GM21381 (cell line): Measurements from ENCODE around the gene SLC25A23.
"Not testable (repeated sequence)": the region's sequence is repeated elsewhere in the genome, so short reads cannot be mapped to it uniquely, and the experiment has no call there.

Source experiments
- ATAC-seq: cut with Tn5 transposase; IDR thresholded peaks from one replicate; pipeline ENCODE4 v1.9.1; 2021; ENCODE audit warnings: mild to moderate bottlenecking, moderate library complexity; ENCODE audit not compliant: unreplicated experiment

SLC25A23 gene

DNA sequence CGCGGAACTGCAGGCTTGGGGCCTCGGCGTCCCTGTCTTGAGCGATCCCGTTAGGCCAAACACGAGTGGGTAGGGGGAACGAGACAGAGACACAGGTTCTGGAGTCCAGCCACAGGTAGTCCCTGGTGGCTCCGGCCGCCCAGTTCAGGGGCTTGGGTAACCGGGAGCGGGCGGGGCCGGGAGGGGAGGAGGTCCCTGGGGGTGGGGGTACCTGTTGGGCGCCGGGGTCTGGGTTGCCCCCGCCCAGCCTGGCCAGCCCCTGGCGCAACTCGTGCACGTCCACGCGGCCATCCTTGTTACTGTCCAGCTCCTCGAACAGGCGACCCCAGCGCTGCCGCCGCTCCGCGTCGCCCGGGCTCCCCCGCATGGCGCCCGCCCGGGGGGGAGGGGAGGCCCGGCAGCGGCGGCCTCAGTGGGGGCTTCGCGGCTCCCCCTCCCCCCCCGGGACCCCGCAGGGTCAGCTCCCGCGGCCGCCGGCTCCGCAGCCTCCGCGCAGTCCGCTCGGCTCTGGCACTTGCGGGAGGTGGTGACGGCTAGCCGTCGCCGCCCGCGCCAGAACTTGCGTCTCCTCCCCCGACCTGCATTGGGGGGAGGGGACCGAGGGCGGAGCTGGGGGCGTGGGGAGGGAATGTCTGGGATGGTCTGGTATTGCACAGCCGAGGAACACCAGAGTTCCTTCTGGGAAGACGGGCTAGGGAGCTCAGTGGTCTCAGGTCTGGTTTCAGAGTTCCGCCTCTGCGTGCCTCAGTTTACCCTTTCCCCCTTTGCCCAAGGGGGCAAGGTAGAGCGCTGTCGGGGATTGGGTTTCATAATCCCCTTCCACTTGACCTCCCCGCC lies at the start of gene SLC25A23:
Gene SLC25A23 (minus strand): TSS at position 531 of the 837 bp plus-strand sequence. CDS start 164 bp downstream, at position 367.
- ATAC-seq, result peak; percentile 36

GRCh38 chr19:6508028-6508771 lies 48.6 kb upstream of the SLC25A23 start:
- ATAC-seq, result not testable (repeated sequence)

GRCh38 chr19:6503407-6504201 lies 44.0 kb upstream of the SLC25A23 start:
- ATAC-seq, result no peak

DNA sequence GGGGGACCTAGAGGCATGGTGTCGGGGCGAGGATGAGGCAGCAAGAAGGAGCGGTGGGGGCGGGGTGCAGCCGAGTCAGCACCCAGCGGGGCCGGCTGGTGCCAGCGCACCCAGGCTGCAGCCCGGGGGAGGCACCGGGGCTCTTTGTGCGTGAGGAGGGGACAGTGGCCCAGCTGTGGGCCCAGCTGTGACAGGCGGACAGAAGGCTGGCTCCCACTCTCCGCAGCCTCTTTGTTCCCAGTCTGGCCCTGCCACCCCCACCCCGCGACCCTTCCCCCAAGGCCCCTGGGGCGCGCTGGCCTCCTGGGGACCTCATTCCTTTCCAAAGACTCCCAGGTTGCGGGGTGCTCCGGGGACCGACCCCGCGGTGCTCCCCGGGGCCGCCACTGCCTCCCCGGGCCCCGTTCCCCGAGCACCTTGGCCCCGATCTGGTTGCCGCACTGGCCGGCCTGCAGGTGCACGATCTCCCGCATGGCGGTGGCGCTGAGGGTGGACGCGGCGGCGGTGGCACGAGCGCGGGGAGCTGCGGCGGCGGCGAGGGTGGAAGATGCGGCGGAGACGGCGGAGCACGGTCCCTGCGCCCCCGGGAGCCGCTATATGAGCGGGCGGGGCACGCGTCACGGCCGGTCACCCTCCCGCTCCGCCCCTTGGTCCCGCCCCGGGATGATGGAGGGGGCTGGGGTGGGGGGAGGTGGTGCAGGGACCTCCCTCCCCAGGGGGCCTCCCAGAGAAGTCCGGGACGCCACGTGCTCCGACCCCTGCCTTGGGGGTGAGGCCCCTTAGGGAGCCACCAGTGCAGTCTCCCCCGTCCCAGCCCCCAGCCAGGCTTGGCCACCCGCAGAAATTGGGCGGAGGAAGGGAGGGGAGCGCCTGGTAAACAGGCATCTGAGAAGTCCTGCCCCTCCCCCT lies 42.4 kb upstream of the SLC25A23 start, which contains the start of gene TUBB4A:
Gene TUBB4A (minus strand): TSS at position 570 of the 909 bp plus-strand sequence. CDS start 97 bp downstream, at position 473.
- ATAC-seq, result no peak

DNA sequence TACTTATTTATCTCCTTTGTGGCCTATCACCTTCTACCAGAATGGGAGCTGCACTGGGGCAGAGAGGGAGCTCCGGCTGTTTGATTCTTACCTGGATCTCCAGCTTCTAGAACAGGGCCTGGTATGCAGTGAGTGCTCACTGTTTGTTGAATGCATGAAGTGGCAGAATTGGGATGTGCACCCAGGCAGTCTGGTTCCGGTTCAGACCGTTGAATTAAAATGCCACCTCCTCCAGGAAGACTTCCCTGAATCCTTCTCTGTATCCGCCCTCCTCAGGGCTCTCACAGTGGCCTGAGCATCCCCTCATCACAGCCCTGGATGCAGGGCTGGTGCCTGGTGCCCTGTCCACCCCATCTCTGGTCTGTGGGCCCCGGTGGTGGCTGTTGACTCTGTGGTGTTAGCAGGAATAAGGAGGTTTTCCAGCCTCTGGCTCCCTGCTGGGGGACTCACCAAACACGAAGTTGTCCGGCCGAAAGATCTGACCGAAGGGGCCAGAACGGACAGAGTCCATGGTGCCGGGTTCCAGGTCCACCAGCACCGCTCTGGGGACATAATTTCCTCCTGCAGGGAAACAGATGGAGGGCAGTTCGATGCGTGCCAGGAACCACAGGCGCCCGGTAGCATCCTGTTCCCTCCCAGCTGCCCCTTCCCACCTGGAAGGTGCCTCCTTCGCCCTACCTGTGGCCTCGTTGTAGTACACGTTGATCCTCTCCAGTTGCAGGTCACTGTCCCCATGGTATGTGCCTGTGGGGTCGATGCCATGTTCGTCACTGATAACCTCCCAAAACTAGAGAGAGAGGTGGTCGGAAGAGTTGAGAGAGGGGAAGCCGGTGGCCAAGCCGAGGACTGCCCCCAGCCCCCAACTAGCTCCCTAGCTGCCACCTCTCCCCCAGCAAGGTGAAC lies 41.5 kb upstream of the SLC25A23 start:
- no peak for ATAC-seq

DNA sequence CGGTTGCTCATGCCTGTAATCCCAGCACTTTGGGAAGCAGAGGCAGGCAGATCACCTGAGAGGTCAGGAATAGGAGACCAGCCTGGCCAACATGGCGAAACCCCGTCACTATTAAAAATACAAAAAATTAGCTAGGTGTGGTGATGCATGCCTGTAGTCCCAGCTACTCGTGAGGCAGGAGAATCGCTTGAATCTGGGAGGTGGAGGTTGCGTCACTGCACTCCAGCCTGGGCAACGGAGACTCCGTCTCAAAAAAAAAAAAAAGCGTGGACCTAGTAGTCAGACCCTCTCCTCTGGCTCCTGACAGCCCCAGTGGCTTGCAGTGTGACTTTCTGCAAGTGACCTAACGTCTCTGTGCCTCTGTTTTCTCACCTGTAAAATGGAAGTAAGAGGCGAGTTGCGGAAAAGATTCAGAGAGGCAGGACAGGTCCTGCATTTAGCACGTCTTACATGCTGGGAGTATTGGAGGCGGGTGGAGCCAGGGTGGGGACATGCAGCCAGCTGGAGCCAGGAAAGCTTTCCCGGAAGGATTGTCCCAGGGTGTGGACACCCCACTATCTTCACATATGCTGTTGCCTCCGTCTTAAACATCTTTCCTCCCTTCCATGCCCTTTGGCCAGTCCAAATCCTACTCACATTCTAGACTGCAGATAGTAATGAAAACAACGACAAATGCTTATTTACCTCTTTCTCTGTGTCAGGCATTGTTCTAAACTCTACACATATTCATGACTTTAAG lies 39.6 kb upstream of the SLC25A23 start:
- ATAC-seq, result no peak

DNA sequence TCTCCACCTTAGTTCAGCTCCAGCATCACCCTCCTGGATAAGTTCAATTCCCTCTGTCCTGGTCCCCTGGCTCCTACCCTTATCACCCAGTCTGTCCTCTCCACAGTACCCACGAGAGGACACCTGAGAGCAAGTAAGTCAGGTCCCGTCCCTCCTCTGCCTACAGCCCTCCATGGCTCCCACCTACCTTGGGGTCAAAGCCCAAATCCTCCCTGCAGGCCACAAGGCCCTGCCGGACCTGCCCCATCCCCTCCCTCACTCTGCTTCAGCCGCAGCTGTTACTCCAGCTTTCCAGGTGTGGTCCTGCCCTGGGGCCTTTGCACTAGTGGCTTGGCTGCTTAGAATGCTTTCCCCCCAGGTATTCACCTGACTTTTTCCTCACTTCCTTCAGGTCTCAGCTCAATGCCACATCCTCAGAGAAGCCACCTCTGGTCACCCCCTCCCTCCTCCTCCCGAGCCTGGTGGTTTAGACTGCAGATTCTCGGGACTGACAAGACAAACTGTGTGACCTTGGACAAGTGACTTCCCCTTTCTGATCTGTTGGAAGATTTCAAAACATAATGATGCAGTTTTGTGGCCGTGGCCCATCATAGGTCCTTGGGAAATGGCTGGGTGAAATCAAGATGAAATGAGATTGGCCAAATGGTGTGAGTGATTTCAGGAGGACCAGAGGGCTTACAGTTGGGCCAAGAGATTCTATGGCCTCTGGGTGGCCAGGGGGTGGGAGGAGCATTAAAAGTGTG lies 38.9 kb upstream of the SLC25A23 start:
- no peak for ATAC-seq

DNA sequence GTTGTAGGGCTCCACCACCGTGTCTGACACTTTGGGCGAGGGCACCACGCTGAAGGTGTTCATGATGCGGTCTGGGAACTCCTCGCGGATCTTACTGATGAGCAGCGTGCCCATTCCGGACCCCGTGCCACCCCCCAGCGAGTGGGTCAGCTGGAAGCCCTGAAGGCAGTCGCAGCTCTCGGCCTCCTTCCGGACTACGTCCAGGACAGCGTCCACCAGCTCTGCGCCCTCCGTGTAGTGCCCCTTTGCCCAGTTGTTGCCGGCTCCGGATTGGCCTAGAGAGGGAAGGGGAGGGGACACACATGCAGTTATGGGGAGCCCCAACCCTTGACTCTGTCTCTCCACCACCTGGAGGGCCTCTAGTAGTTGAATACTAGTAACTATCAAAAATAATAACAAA lies 36.4 kb upstream of the SLC25A23 start:
- no peak for ATAC-seq

GRCh38 chr19:6494438-6495036 lies 34.9 kb upstream of the SLC25A23 start:
- ATAC-seq, result no peak

- ATAC-seq, result no peak
Observed at GRCh38 chr19:6491802-6492592, 32.4 kb upstream of the SLC25A23 start.

- ATAC-seq, result no peak
Observed at GRCh38 chr19:6490134-6490533, 30.5 kb upstream of the SLC25A23 start.

- ATAC-seq, result no peak
Observed at GRCh38 chr19:6489278-6490061, 29.9 kb upstream of the SLC25A23 start.

GRCh38 chr19:6484831-6485230 lies 25.2 kb upstream of the SLC25A23 start:
- no peak for ATAC-seq

GRCh38 chr19:6484230-6484629 lies 24.6 kb upstream of the SLC25A23 start:
- ATAC-seq, result no peak

- ATAC-seq, result no peak
Observed at GRCh38 chr19:6483235-6483634, 23.6 kb upstream of the SLC25A23 start.

DNA sequence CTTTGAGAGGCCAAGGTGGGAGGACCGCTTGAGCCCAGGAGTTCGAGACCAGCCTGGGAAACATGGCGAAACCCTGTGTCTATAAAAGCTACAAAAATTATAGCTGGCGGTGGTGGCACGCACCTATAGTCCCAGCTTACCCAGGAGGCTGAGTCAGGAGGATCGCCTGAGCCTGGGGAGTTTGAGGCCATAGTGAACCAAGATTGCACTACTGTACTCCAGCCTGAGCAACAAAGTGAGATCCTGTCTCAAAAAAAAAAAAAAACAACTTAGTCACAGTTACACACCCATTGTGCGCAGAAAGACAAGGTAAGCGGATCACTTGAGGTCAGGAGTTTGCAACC lies 22.7 kb upstream of the SLC25A23 start:
- no peak for ATAC-seq
